Keratinocyte (primary cell): Measurements from ENCODE around the gene ECT2L. TPM values are rescaled to one million over a fixed set of nuclear protein-coding genes. Genes with fewer than 3 reads are reported as not detected.

ENCODE experiments used
- DNase-seq: peaks from one replicate; pipeline ENCODE4 v3.0.0-alpha.2; 2011; ENCODE audit warnings: low read depth, missing footprints, low spot score
- FAIRE-seq: peaks from 2 replicates; lab custom pipeline; 2011; peaks lifted over from hg19 to GRCh38; lab: Jason Lieb, UNC
- H2AFZ ChIP-seq: 2 replicates; pipeline ENCODE4 v1.6.0; 2012; ENCODE audit warnings: low read length, control low read depth, inconsistent platforms; ENCODE audit not compliant: control insufficient read depth
- H3K27ac ChIP-seq: 2 replicates; pipeline ENCODE4 v1.5.1; 2011; ENCODE audit warnings: low read length; ENCODE audit not compliant: control insufficient read depth, insufficient read depth
- H3K27me3 ChIP-seq: 3 replicates; pipeline ENCODE4 v1.6.0; 2011; ENCODE audit warnings: low read length; ENCODE audit not compliant: control insufficient read depth, insufficient read depth; ENCODE audit errors: extremely low read depth
- H3K36me3 ChIP-seq, 2 experiments: 2 replicates in 1 of 2; 3 replicates in 1 of 2; pipeline ENCODE4 v1.5.1; 2011; ENCODE audit warnings: low read length in 2 of 2, mild to moderate bottlenecking in 1 of 2; ENCODE audit not compliant: control insufficient read depth in 2 of 2, insufficient read depth in 2 of 2; ENCODE audit errors: extremely low read depth in 1 of 2
- H3K4me1 ChIP-seq: 3 replicates; pipeline ENCODE4 v1.5.1; 2011; ENCODE audit warnings: low read length; ENCODE audit not compliant: control insufficient read depth, insufficient read depth; ENCODE audit errors: extremely low read depth
- H3K4me2 ChIP-seq: 3 replicates; pipeline ENCODE4 v1.6.0; 2011; ENCODE audit warnings: low read depth, low read length; ENCODE audit not compliant: control insufficient read depth, insufficient read depth; ENCODE audit errors: extremely low read depth
- H3K4me3 ChIP-seq, 3 experiments: fragments of 200-600 bp in 1 of 3; sonication (generic) in 1 of 3; 2 replicates in 2 of 3; 3 replicates in 1 of 3; pipeline ENCODE4 v1.5.1; 2011 to 2016; ENCODE audit warnings: low read length in 3 of 3, mild to moderate bottlenecking in 3 of 3, control low read depth in 2 of 3, inconsistent platforms in 1 of 3, low read depth in 1 of 3, mixed read lengths in 1 of 3, mixed run types in 1 of 3, moderate library complexity in 1 of 3; ENCODE audit not compliant: control insufficient read depth in 2 of 3, insufficient read depth in 2 of 3; ENCODE audit errors: extremely low read depth in 1 of 3
- H3K79me2 ChIP-seq: 2 replicates; pipeline ENCODE4 v1.6.0; 2012; ENCODE audit warnings: low read length; ENCODE audit not compliant: control insufficient read depth, insufficient read depth
- H3K9ac ChIP-seq: 3 replicates; pipeline ENCODE4 v1.6.0; 2011; ENCODE audit warnings: low read length; ENCODE audit not compliant: control insufficient read depth, insufficient read depth; ENCODE audit errors: extremely low read depth
- H3K9me1 ChIP-seq: 3 replicates; pipeline ENCODE4 v1.6.0; 2011; ENCODE audit warnings: low read length; ENCODE audit not compliant: control insufficient read depth, insufficient read depth; ENCODE audit errors: extremely low read depth
- H3K9me3 ChIP-seq: 2 replicates; pipeline ENCODE4 v1.5.1; 2012; ENCODE audit warnings: low read depth, low read length; ENCODE audit not compliant: control insufficient read depth
- H4K20me1 ChIP-seq: 3 replicates; pipeline ENCODE4 v1.6.0; 2011; ENCODE audit warnings: low read length; ENCODE audit not compliant: control insufficient read depth, insufficient read depth; ENCODE audit errors: extremely low read depth
- CTCF ChIP-seq, 3 experiments: IDR thresholded peaks in 1 of 3; conservative IDR thresholded peaks in 1 of 3; optimal IDR thresholded peaks in 1 of 3; 2 replicates in 2 of 3; 3 replicates in 1 of 3; pipeline versions ENCODE3 to v1.5.1; 2011; ENCODE audit warnings: low read length in 3 of 3, mild to moderate bottlenecking in 3 of 3, moderate library complexity in 2 of 3, control low read depth in 1 of 3, inconsistent platforms in 1 of 3; ENCODE audit not compliant: insufficient read depth in 2 of 3; ENCODE audit errors: extremely low read depth in 1 of 3
- EZH2 ChIP-seq: IDR thresholded peaks from one replicate; pipeline ENCODE4 v1.6.1; 2012; ENCODE audit warnings: inconsistent platforms, mild to moderate bottlenecking, low read length, moderate library complexity
- dilution Hi-C: fragments of 300-500 bp; cut with MboI; formaldehyde crosslinking; loops from one replicate; pipeline ENCODE4 v1.7.0; 2020; ENCODE audit warnings: low sequenced_read_pairs; ENCODE audit not compliant: extremely low pct_ligation_motif_present
- polyA plus RNA-seq, 5 experiments: library from polyadenylated mRNA; depleted of rRNA in 3 of 5; stranded (reverse) in 3 of 5; stranded (forward) in 1 of 5; unstranded in 1 of 5; fragments of >200 nt; gene quantifications; 1 replicate in 1 of 5; 2 replicates in 3 of 5; 3 replicates in 1 of 5; pipeline versions ENCODE4 v1.2.1 to v1.2.3, GENCODE V29; 2011 to 2012; ENCODE audit warnings: missing spikeins in 2 of 5, low read depth in 1 of 5, low replicate concordance in 1 of 5

The ECT2L gene
- polyA plus RNA-seq, 1 donor (not counting 4 experiments of a cell fraction or from before 2014, with no cell fraction given) = 0.01 TPM

- DNase-seq = no peak
- Histone ChIP-seq H3K9me3 (no peaks in the 10 kb centered on the region), H2AFZ (peak overlapping the region; percentile 2), H3K79me2 (no peaks in the 10 kb centered on the region), H3K9ac (no peak overlapping the region), H3K4me2 (no peak overlapping the region), H3K36me3 (no peaks in the 10 kb centered on the region), H3K4me3 (no peak overlapping the region), H3K9me1 (no peaks in the 10 kb centered on the region), H3K27ac (no peak overlapping the region), H3K4me1 (peaks cover 42% of the 10 kb centered on the region), H4K20me1 (no peaks in the 10 kb centered on the region), H3K27me3 (no peaks in the 10 kb centered on the region)
- TF ChIP-seq CTCF (optimal IDR thresholded peaks at IDR 0.05 in 1 of 3, IDR thresholded peaks at IDR 0.05 in 1 of 3, conservative IDR thresholded peaks at IDR 0.05 in 1 of 3; ENCODE audit: extremely low read depth in 1 of 3, insufficient read depth in 2 of 3, low read length in 3 of 3) = no peak
- TF ChIP-seq EZH2 = no peak
- dilution Hi-C loops = no loop called here
- no peak for FAIRE-seq
Measured at GRCh38 chr6:138815221-138815620, 19.3 kb downstream of the ECT2L start.

- Histone ChIP-seq H3K36me3 (no peaks in the 10 kb centered on the region), H2AFZ (peak overlapping the region; percentile 30), H3K9ac (peak overlapping the region; percentile 19), H3K9me3 (no peaks in the 10 kb centered on the region), H3K79me2 (no peaks in the 10 kb centered on the region), H3K27me3 (no peaks in the 10 kb centered on the region), H3K27ac (peak overlapping the region; percentile 99), H3K4me1 (peaks cover 50% of the 10 kb centered on the region), H3K4me3 (no peak overlapping the region), H3K4me2 (no peak overlapping the region), H3K9me1 (no peaks in the 10 kb centered on the region), H4K20me1 (no peaks in the 10 kb centered on the region)
- no peak for DNase-seq
- TF ChIP-seq EZH2 = no peak
- TF ChIP-seq CTCF (optimal IDR thresholded peaks at IDR 0.05 in 1 of 3, IDR thresholded peaks at IDR 0.05 in 1 of 3, conservative IDR thresholded peaks at IDR 0.05 in 1 of 3; ENCODE audit: extremely low read depth in 1 of 3, insufficient read depth in 2 of 3, low read length in 3 of 3) = peak in 2 of 3 experiments; percentile 64 to 74
- dilution Hi-C loops = no loop called here
- FAIRE-seq = peak; percentile 65
Measured at GRCh38 chr6:138815797-138816528, 20.1 kb downstream of the ECT2L start.
